Trophoblast cell (in vitro differentiated cells and primary cell): ENCODE measurements around the gene ZNF860.

ENCODE experiments used
- DNase-seq, 2 donors: peaks; one replicate each; pipeline ENCODE4 v3.0.0-alpha.2; 2016
- H2AFZ ChIP-seq: 2 replicates; pipeline ENCODE4 v1.6.1; 2013; ENCODE audit warnings: low read length, moderate library complexity, mild to moderate bottlenecking; ENCODE audit not compliant: insufficient read depth, poor library complexity
- H2AK5ac ChIP-seq: 2 replicates; pipeline ENCODE4 v1.6.1; 2013; ENCODE audit warnings: mild to moderate bottlenecking, low read length
- H2BK120ac ChIP-seq: 2 replicates; pipeline ENCODE4 v1.6.1; 2013; ENCODE audit warnings: low read length, mild to moderate bottlenecking, moderate library complexity; ENCODE audit not compliant: insufficient read depth, poor library complexity
- H2BK12ac ChIP-seq: 2 replicates; pipeline ENCODE4 v1.6.1; 2013; ENCODE audit warnings: mild to moderate bottlenecking, low read length, moderate library complexity
- H2BK5ac ChIP-seq: 2 replicates; pipeline ENCODE4 v1.6.1; 2013; ENCODE audit warnings: low read length, low read depth, moderate library complexity, mild to moderate bottlenecking; ENCODE audit not compliant: poor library complexity
- H3K14ac ChIP-seq: 2 replicates; pipeline ENCODE4 v1.6.1; 2013; ENCODE audit warnings: mild to moderate bottlenecking, low read length
- H3K18ac ChIP-seq: 2 replicates; pipeline ENCODE4 v1.6.1; 2013; ENCODE audit warnings: mild to moderate bottlenecking, low read length
- H3K23ac ChIP-seq: 2 replicates; pipeline ENCODE4 v1.6.1; 2013; ENCODE audit warnings: low read length
- H3K27ac ChIP-seq: 2 replicates; pipeline ENCODE4 v1.5.1; 2013; ENCODE audit warnings: low read depth, mild to moderate bottlenecking, inconsistent platforms, low read length, moderate library complexity
- H3K27me3 ChIP-seq: 2 replicates; pipeline ENCODE4 v1.6.1; 2013; ENCODE audit warnings: inconsistent platforms, mild to moderate bottlenecking, low read length, moderate library complexity; ENCODE audit not compliant: insufficient read depth
- H3K36me3 ChIP-seq, 2 experiments: 1 replicate in 1 of 2; 2 replicates in 1 of 2; pipeline ENCODE4 v1.6.1; 2013; ENCODE audit warnings: low read length in 2 of 2, mild to moderate bottlenecking in 2 of 2, moderate library complexity in 1 of 2; ENCODE audit not compliant: insufficient read depth in 2 of 2, control insufficient read depth in 1 of 2
- H3K4ac ChIP-seq: 2 replicates; pipeline ENCODE4 v1.6.1; 2013; ENCODE audit warnings: low read depth, mild to moderate bottlenecking, low read length, moderate library complexity
- H3K4me1 ChIP-seq, 2 experiments: 1 replicate in 1 of 2; 2 replicates in 1 of 2; pipeline ENCODE4 v1.6.1; 2013; ENCODE audit warnings: low read length in 2 of 2, mild to moderate bottlenecking in 2 of 2, moderate library complexity in 1 of 2; ENCODE audit not compliant: insufficient read depth in 2 of 2, control insufficient read depth in 1 of 2
- H3K4me2 ChIP-seq: 2 replicates; pipeline ENCODE4 v1.6.1; 2013; ENCODE audit warnings: inconsistent platforms, mild to moderate bottlenecking, low read length, moderate library complexity
- H3K4me3 ChIP-seq: 2 replicates; pipeline ENCODE4 v1.5.1; 2013; ENCODE audit warnings: mild to moderate bottlenecking, low read depth, low read length, inconsistent platforms
- H3K79me1 ChIP-seq: one replicate; pipeline ENCODE4 v1.6.1; 2013; ENCODE audit warnings: low read length
- H3K79me2 ChIP-seq: 2 replicates; pipeline ENCODE4 v1.6.1; 2013; ENCODE audit warnings: low read length, mild to moderate bottlenecking; ENCODE audit not compliant: control insufficient read depth, insufficient read depth, poor library complexity
- H3K9ac ChIP-seq: 2 replicates; pipeline ENCODE4 v1.6.1; 2013; ENCODE audit warnings: mild to moderate bottlenecking, low read length
- H3K9me3 ChIP-seq: 2 replicates; pipeline ENCODE4 v1.6.1; 2013; ENCODE audit warnings: low read depth, mild to moderate bottlenecking, control low read depth, inconsistent platforms, low read length; ENCODE audit not compliant: insufficient read depth
- H4K12ac ChIP-seq: 2 replicates; pipeline ENCODE4 v1.6.1; 2013; ENCODE audit warnings: low read depth, mild to moderate bottlenecking, low read length, moderate library complexity
- H4K8ac ChIP-seq: 2 replicates; pipeline ENCODE4 v1.6.1; 2013; ENCODE audit warnings: low read depth, mild to moderate bottlenecking, low read length, moderate library complexity
- H4K91ac ChIP-seq: one replicate; pipeline ENCODE4 v1.6.1; 2013; ENCODE audit warnings: low read depth, mild to moderate bottlenecking, low read length, moderate library complexity
- WGBS: extraction: QIAGEN DNeasy Blood & Tissue Kit; methylation state at CpG from one replicate; pipeline ENCODE4 v1.1.7; 2013; ENCODE audit warnings: missing lambda C conversion rate; ENCODE audit not compliant: insufficient read length, insufficient coverage; ENCODE audit errors: extremely low coverage; 5-methylcytosine and 5-hydroxymethylcytosine counted together

The ZNF860 gene

GRCh38 chr3:31980530-31981205 lies 882 bp upstream of the ZNF860 start:
- Histone ChIP-seq H3K23ac (no peak overlapping the region), H4K91ac (peak overlapping the region; percentile 91), H3K14ac (peak overlapping the region; percentile 90), H4K12ac (peak overlapping the region; percentile 75), H3K4ac (peak overlapping the region; percentile 54), H2AK5ac (no peak overlapping the region), H3K36me3 (no peaks in the 10 kb centered on the region), H2BK5ac (peak overlapping the region; percentile 87), H3K9me3 (no peaks in the 10 kb centered on the region), H2AFZ (peak overlapping the region; percentile 85), H3K4me1 (peaks cover 3% of the 10 kb centered on the region in 2 experiments), H3K4me3 (peak overlapping the region; percentile 82), H3K27ac (peak overlapping the region; percentile 86), H3K79me1 (peaks cover 15% of the 10 kb centered on the region), H3K9ac (peak overlapping the region; percentile 68), H3K79me2 (peaks cover 12% of the 10 kb centered on the region), H3K27me3 (no peaks in the 10 kb centered on the region), H4K8ac (peak overlapping the region; percentile 63), H2BK12ac (peak overlapping the region; percentile 42), H2BK120ac (peak overlapping the region; percentile 88), H3K4me2 (peak overlapping the region; percentile 72), H3K18ac (peak overlapping the region; percentile 74)
- WGBS, result no CpG with 5 or more reads among the region's 66 CpGs
- peak; percentile 88 to 92 for DNase-seq

- H4K8ac ChIP-seq, result no peak overlapping the region
- no peak overlapping the region for H3K4me3 ChIP-seq
- no peak overlapping the region for H3K18ac ChIP-seq
- peaks cover 15% of the 10 kb centered on the region for H3K79me1 ChIP-seq
- no peak overlapping the region for H3K9ac ChIP-seq
- peaks cover 0 to 7% of the 10 kb centered on the region in 2 experiments for H3K36me3 ChIP-seq
- H3K4me2 ChIP-seq, result no peak overlapping the region
- H4K12ac ChIP-seq, result no peak overlapping the region
- H3K23ac ChIP-seq, result no peak overlapping the region
- H2BK12ac ChIP-seq, result no peak overlapping the region
- H3K27me3 ChIP-seq, result no peaks in the 10 kb centered on the region
- peaks cover 8% of the 10 kb centered on the region for H3K79me2 ChIP-seq
- H3K14ac ChIP-seq, result no peak overlapping the region
- peak; percentile 77 to 88 for DNase-seq
- peaks cover 5% of the 10 kb centered on the region for H3K9me3 ChIP-seq
- H2BK120ac ChIP-seq, result no peak overlapping the region
- no peak overlapping the region for H2AK5ac ChIP-seq
- WGBS, result no CpG with 5 or more reads among the region's 4 CpGs
- H2AFZ ChIP-seq, result no peak overlapping the region
- no peak overlapping the region for H3K4ac ChIP-seq
- H4K91ac ChIP-seq, result no peak overlapping the region
- H3K4me1 ChIP-seq, result peaks cover 3% of the 10 kb centered on the region in 2 experiments
- H2BK5ac ChIP-seq, result no peak overlapping the region
- no peak overlapping the region for H3K27ac ChIP-seq
These were observed 2.8 kb downstream of the ZNF860 start for GRCh38 chr3:31984321-31984720.

- H4K91ac ChIP-seq, result no peak overlapping the region
- no peak overlapping the region for H2AK5ac ChIP-seq
- H2AFZ ChIP-seq, result no peak overlapping the region
- no peak overlapping the region for H2BK120ac ChIP-seq
- H3K27me3 ChIP-seq, result no peaks in the 10 kb centered on the region
- H3K14ac ChIP-seq, result no peak overlapping the region
- H3K9ac ChIP-seq, result no peak overlapping the region
- no peak overlapping the region for H3K4ac ChIP-seq
- H3K4me3 ChIP-seq, result no peak overlapping the region
- H4K12ac ChIP-seq, result no peak overlapping the region
- peaks cover 3% of the 10 kb centered on the region in 2 experiments for H3K4me1 ChIP-seq
- peaks cover 9% of the 10 kb centered on the region for H3K79me1 ChIP-seq
- WGBS, result no CpG with 5 or more reads among the region's 2 CpGs
- H3K9me3 ChIP-seq, result peaks cover 5% of the 10 kb centered on the region
- H3K18ac ChIP-seq, result no peak overlapping the region
- peaks cover 2% of the 10 kb centered on the region for H3K79me2 ChIP-seq
- no peak overlapping the region for H2BK12ac ChIP-seq
- H2BK5ac ChIP-seq, result no peak overlapping the region
- no peak for DNase-seq
- H3K4me2 ChIP-seq, result no peak overlapping the region
- H4K8ac ChIP-seq, result no peak overlapping the region
- no peak overlapping the region for H3K23ac ChIP-seq
- peaks cover 0 to 7% of the 10 kb centered on the region in 2 experiments for H3K36me3 ChIP-seq
- H3K27ac ChIP-seq, result no peak overlapping the region
These were observed 4.3 kb downstream of the ZNF860 start for GRCh38 chr3:31985831-31986230.

DNA sequence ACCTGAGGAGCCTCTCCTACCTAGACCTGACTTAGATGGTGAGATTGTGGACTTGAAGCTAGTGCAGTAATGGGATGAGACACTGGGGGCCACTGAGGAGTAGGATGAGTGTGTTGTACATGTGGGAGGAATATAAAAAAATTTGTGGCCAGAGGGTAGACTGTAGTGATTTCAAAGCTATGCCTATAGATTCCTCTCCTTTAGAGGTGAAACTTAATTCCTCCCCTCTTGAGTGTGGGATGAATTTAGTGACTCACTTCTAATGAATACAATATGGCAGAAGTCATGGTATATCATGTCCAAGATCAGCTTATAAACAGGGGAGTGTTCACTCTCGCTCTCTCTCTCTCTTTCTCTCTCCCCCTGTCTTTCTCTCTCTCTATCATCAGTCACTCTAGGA lies 6.7 kb downstream of the ZNF860 start:
- H2BK12ac ChIP-seq, result no peak overlapping the region
- no peak overlapping the region for H2BK5ac ChIP-seq
- no peak overlapping the region for H3K23ac ChIP-seq
- peaks cover 0 to 7% of the 10 kb centered on the region in 2 experiments for H3K36me3 ChIP-seq
- H3K79me2 ChIP-seq, result no peaks in the 10 kb centered on the region
- no peak overlapping the region for H4K8ac ChIP-seq
- H4K12ac ChIP-seq, result no peak overlapping the region
- H3K18ac ChIP-seq, result no peak overlapping the region
- no peak overlapping the region for H2AFZ ChIP-seq
- H3K14ac ChIP-seq, result no peak overlapping the region
- H3K4ac ChIP-seq, result no peak overlapping the region
- no peak overlapping the region for H4K91ac ChIP-seq
- H3K27ac ChIP-seq, result no peak overlapping the region
- H3K27me3 ChIP-seq, result no peaks in the 10 kb centered on the region
- no peak overlapping the region for H2AK5ac ChIP-seq
- no peak overlapping the region for H3K9ac ChIP-seq
- H3K9me3 ChIP-seq, result peaks cover 6% of the 10 kb centered on the region
- no peaks in the 10 kb centered on the region for H3K79me1 ChIP-seq
- H2BK120ac ChIP-seq, result no peak overlapping the region
- no peak overlapping the region for H3K4me2 ChIP-seq
- DNase-seq, result no peak
- WGBS, result no CpG with 5 or more reads among the region's 1 CpG
- no peaks in the 10 kb centered on the region for H3K4me1 ChIP-seq
- H3K4me3 ChIP-seq, result no peak overlapping the region
